Thyroid gland (tissue), 4 donors: ENCODE data around the gene PABPC1L.

Experiments
- CTCF ChIP-seq, 6 experiments: fragments of 200-600 bp in 3 of 6; fragments of 450-650 bp in 3 of 6; sonication (generic) in 3 of 6; IDR thresholded peaks; one replicate each; pipeline ENCODE4 v1.5.1; 2016 to 2019; ENCODE audit warnings: antibody characterized with exemption in 6 of 6, mild to moderate bottlenecking in 2 of 6, inconsistent platforms in 1 of 6, moderate library complexity in 1 of 6
- POLR2A ChIP-seq, 2 donors: fragments of 450-650 bp; IDR thresholded peaks; one replicate each; pipeline ENCODE4 v1.6.1; 2017; ENCODE audit warnings: antibody characterized with exemption in 2 of 2, mild to moderate bottlenecking in 2 of 2, moderate library complexity in 1 of 2

DNA sequence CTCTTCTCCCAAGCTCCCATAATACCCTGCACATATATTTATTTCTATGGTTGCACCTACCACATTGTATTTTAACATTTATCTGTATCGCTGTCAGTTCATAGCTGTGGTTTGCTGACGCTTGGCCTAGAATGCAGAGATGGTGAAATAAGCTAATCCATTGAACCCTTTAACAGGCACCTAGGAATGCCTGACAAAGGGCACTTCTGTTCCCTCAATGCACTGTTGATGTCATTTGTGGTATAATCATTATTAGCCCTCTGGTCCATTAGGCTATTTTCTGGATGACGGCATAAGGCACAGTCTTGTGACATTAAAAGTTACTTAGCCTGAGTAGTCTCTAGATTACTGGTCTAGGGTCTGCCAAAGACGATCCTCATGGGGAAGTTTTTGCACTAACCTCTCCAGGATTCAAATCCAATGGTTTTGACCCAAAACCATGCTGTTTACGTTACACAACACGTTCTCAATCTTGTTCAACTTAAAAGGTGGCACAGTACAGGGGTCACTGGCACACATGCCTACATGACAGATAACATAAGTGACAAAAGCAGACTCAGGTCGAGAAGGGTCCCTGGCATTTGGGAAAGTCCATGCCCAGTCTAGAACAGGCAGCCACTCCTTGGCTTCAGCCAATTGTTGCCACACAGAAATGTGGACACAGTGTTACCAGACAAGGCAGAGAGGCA is 26.5 kb upstream of the PABPC1L start:
- no peak for TF ChIP-seq CTCF (IDR thresholded peaks at IDR 0.05)
- no peak for TF ChIP-seq POLR2A (IDR thresholded peaks at IDR 0.05)
